Esophagus squamous epithelium (tissue), 4 donors: ENCODE data around the gene SMO.

Experiments
- POLR2A ChIP-seq, 4 donors: fragments of 450-650 bp; IDR thresholded peaks; one replicate each; pipeline ENCODE4 v1.6.1; 2017; ENCODE audit warnings: antibody characterized with exemption in 4 of 4, mild to moderate bottlenecking in 4 of 4, moderate library complexity in 3 of 4
- TF ChIP-seq, protein P1 (sequence below), 6 experiments: fragments of 450-650 bp in 4 of 6; fragments of 200-600 bp in 2 of 6; sonication (generic) in 2 of 6; IDR thresholded peaks; one replicate each; pipeline ENCODE4 v1.5.1; 2016 to 2019; ENCODE audit warnings: antibody characterized with exemption in 6 of 6, mild to moderate bottlenecking in 4 of 6, moderate library complexity in 4 of 6

GRCh38 chr7:129258649-129259389, 70.4 kb downstream of the SMO start:
- no peak for TF ChIP-seq POLR2A (IDR thresholded peaks at IDR 0.05)
- TF ChIP-seq, protein P1, sequence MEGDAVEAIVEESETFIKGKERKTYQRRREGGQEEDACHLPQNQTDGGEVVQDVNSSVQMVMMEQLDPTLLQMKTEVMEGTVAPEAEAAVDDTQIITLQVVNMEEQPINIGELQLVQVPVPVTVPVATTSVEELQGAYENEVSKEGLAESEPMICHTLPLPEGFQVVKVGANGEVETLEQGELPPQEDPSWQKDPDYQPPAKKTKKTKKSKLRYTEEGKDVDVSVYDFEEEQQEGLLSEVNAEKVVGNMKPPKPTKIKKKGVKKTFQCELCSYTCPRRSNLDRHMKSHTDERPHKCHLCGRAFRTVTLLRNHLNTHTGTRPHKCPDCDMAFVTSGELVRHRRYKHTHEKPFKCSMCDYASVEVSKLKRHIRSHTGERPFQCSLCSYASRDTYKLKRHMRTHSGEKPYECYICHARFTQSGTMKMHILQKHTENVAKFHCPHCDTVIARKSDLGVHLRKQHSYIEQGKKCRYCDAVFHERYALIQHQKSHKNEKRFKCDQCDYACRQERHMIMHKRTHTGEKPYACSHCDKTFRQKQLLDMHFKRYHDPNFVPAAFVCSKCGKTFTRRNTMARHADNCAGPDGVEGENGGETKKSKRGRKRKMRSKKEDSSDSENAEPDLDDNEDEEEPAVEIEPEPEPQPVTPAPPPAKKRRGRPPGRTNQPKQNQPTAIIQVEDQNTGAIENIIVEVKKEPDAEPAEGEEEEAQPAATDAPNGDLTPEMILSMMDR (IDR thresholded peaks at IDR 0.05) = no peak
